Right lung (tissue), 10 donors: ENCODE results near the gene SOX8. TPM values are rescaled to one million over a fixed set of nuclear protein-coding genes. Genes with fewer than 3 reads are reported as not detected.
"Not testable (repeated sequence)": the region's sequence is repeated elsewhere in the genome, so short reads cannot be mapped to it uniquely, and the experiment has no call there.

Experiments used
- DNase-seq, 2 donors: peaks; one replicate each; pipeline ENCODE4 v3.0.0-alpha.2; 2013
- long read RNA-seq, 8 donors: transcript quantifications; one replicate each; lab custom pipeline, GENCODE V29; 2026
- polyA plus RNA-seq, 5 donors: library from polyadenylated mRNA; unstranded; fragments of 120-200 nt; gene quantifications; one replicate each; pipeline versions ENCODE4 v1.2.1 to v1.2.3, GENCODE V29; 2013; ENCODE audit warnings: inconsistent platforms in 1 of 5, low replicate concordance in 1 of 5; ENCODE audit not compliant: insufficient read length in 5 of 5, insufficient read depth in 1 of 5

The SOX8 gene
- polyA plus RNA-seq: 1 to 10 TPM; 1.9 to 6.5 (median 2.8) TPM
- long read RNA-seq, donor 1: 0 reads
- long read RNA-seq, donor 2: 0 reads
- long read RNA-seq, donor 3, partial matches to known transcripts: 0 of 1 reads
- long read RNA-seq, donor 3, other reads (novel, unspliced or antisense): 0 of 1 reads
- long read RNA-seq, donor 4, partial matches to known transcripts: 0 of 2 reads
- long read RNA-seq, donor 4, other reads (novel, unspliced or antisense): 0 of 2 reads
- long read RNA-seq, donor 5: 0 reads
- long read RNA-seq, donor 6, full-length matches to known transcripts: 1 of 1 reads
- long read RNA-seq, donor 6, partial matches to known transcripts: 0 of 1 reads
- long read RNA-seq, donor 6, other reads (novel, unspliced or antisense): 0 of 1 reads
- long read RNA-seq, donor 7, full-length matches to known transcripts: 1 of 1 reads
- long read RNA-seq, donor 7, partial matches to known transcripts: 0 of 1 reads
- long read RNA-seq, donor 7, other reads (novel, unspliced or antisense): 0 of 1 reads
- long read RNA-seq, donor 8: 0 reads

DNA sequence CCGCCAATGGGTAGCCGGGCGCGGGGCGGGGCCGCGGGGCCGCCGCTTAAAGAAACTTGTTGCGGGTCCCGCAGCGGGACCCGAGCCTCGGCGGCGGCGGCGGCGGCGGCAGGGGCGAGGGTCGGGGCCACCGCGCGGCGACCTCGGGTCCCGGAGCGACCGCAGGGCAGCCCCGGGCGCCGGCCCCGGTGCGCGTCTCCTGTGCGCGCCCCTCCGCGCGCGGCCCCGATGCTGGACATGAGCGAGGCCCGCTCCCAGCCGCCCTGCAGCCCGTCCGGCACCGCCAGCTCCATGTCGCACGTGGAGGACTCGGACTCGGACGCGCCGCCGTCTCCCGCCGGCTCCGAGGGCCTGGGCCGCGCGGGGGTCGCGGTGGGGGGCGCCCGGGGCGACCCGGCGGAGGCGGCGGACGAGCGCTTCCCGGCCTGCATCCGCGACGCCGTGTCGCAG is at the start of gene SOX8:
Gene SOX8 (plus strand): TSS at position 76 of the 450 bp plus-strand sequence. CDS start 153 bp downstream, at position 229.
- DNase-seq: no peak

DNA sequence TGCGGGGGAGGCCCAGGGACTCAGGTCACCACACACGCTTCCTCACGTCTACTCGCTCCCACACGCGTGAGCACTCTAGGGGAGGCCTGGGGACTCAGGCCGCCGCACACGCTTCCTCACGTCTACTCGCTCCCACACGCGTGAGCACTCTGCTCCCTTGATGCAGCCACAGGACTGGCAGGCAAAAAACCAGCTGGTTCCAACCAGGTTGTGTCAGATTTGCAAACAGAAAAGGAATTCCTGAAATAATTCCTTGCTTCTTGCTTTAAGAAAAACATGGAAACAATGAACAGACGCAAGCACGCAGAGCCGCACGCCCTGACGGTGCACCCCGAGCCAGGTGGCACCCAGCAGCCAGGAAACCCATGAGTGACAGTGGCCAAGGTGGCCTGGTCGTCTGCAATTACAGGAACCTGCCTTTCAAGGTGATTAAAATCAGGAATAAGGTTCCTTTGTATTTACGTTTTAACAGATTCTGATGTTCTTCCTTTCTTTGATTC is 48.7 kb upstream of the SOX8 start:
- DNase-seq: no peak

DNA sequence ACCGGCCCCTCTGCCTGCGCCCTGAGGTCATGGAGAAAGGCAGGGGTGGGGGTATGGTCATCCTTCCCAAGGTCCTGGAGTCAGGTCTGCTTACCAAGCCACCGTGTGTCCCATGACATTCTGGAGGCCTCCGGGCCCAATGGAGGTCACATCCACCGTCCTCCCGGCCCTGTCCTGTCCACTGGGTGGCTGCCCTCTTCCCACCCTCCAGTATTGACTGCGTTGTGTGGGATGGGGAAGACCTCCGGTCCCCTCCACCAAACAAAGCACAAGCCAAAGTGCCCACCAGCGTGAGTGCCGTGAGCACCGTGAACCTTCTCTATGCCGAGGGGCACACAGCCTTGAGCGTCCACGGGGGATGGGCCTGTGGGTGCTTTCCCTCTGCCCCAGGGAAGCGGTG is 48.0 kb upstream of the SOX8 start:
- DNase-seq: no peak

DNA sequence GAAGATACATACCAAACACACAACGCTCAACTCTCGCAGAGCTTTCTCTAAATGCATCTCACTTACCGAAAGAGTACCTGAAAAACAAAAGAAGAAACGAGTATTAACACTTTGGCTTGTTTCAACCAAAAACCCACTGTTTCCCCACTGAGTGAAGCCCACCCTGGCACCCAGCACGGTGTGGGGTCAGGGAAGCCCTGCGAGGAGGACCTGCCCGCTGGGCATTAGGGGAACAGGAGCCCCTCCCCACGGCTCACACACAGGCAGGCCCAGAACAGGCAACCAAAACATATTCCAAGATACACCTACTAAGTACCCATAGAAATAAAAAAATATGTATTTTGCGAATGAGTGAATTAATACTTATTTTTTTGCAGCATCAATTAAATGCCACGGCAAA is 47.4 kb upstream of the SOX8 start:
- no peak for DNase-seq

DNA sequence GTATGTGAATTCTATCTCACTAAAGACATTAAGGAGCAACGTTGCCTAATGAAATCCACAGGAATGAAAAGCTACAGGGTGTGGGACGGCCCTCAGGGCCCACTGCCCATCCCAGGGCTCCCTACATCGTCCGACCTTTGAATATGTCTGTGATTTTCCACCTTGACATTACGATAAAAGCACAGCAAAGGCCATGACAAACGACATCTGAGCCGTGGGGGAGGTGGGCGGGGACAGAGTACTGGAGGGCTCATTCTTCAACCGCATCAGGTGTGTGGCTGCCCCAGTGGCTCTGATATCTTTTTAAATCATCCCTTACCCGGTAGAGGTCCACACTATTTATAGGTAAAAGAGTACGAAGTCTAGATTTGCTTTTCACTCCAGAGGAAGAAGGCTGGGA is 45.9 kb upstream of the SOX8 start:
- DNase-seq: no peak

DNA sequence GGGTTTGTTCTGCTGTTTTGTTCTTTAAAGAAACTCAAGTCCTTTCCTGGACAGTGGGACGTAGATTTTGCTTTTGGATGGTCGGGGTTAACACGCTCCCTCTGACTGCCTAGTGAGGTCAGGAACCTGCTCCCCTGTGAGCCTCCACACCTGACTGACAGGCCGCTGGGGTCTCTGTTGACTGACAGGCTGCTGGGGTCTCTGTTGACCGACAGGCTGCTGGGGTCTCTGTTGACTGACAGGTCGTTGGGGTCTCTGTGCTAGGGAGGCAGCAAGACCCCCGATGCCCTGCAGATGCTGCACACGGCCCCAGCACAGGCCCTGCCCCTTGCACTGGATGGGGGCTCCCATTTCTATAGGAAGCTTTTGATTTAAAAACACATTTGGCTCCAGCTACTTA is 44.3 kb upstream of the SOX8 start:
- DNase-seq: no peak

DNA sequence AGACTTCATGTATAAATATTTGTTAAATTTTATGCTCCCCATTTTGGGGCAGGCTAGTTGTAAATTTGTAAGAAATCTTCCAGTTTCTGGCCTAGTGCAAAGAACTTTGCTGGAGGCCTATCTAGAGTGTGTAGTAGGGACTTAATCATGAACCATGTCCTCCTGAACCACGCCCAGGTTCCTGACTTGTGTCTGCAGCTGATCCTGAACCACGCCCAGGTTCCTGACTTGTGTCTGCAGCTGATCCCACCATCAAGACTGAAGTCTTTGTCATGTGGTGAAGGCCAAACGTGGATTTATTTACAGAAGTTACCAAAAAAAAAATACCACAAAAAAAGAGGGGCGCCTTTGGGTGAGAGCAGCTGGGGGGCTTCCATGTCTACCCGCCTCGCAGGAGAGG is 43.8 kb upstream of the SOX8 start:
- DNase-seq: no peak

DNA sequence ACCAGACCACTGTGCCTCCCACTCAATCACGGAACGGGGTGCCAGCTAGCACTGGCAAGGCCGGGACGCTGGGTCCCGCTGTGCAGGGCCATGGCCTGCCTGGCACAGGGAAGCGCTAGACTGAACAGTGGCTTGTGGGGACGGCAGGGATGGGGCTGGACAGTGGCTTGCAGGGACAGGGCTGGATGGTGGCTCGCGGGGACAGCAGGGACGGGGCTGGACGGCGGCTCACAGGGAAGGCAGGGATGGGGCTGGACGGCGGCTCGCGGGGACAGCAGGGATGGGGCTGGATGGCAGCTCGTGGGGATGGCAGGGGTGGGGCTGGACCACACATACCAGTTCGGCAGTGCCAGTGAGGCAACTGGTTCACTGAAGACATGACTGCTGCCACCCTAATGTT is 43.4 kb upstream of the SOX8 start:
- DNase-seq: no peak

DNA sequence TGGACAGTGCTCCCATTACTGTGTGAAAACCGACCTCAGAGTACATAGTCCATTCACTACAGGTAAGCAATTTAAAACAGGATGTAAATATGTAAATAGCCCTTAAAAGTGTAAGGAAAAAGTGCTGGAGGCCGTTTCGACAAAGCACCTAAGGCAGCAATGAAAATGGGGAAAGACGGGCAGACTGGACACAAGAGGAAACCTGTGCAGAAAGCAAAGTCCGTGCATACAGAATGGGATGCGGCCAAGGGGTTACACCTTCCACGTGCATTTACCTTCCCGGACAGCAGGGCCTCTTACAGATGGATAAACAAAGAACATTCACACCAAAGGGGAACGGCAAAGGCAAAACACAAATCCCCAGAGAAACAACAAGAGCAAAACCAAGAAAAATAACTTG is 42.8 kb upstream of the SOX8 start:
- DNase-seq: no peak

DNA sequence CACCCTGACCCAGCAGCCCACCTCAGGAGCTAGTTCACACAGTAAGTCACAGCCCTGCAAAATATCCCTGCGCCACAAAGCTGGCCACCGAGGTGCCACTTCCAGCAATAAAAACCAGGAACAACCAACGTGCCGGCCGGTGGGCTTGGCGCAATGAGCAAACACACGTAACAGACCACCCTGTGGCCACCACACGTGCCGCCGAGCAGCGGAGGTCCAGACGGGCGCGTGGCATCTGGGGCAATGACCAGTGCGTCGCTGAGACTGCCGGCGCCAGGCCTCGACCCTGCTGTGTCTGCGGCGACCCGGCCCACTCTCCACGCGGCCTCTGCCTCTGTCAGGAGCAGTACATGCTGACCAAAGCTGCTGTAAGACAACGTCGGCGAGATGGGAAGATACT is 42.3 kb upstream of the SOX8 start:
- no peak for DNase-seq

DNA sequence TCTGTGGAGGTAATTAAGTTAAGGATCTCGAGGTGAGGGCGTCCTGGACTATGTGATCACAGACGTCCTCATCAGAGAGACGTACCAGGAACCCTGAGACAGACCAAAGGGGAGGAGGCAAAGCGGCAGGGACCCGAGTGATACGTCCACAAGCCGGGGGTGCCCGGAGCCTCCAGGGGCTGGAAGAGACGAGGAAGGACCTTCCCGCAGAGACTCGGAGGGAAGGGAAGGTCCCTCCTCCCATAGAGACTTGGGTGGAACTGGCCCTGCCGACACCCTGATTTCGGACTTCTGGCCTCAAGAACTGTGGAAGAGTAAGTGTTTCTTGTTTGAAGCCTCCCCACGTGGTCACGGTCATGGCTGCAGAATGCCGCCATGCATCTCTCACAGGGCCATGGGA is 41.6 kb upstream of the SOX8 start:
- DNase-seq: no peak

DNA sequence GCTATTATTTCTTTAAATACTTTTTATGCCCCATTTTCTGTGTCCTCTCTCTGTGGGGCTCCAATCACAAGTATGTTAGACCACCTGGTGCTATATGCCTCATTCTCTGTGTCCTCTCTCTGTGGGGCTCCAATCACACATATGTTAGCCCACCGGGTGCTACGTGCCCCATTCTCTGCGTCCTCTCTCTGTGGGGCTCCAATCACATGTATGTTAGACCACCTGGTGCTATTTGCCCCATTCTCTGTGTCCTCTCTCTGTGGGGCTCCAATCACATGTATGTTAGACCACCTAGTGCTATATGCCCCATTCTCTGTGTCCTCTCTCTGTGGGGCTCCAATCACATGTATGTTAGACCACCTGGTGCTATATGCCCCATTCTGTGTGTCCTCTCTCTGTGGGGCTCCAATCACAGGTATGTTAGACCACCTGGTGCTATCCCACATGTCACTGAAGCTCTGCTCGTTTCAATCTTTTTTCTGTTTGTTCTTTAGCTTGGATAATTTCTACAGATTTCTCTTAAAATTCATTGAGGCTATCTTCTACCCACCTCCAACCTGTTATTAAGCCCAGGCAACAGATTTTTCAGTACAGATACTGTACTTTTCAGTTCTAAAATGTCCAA is 39.0 kb upstream of the SOX8 start:
- no peak for DNase-seq

DNA sequence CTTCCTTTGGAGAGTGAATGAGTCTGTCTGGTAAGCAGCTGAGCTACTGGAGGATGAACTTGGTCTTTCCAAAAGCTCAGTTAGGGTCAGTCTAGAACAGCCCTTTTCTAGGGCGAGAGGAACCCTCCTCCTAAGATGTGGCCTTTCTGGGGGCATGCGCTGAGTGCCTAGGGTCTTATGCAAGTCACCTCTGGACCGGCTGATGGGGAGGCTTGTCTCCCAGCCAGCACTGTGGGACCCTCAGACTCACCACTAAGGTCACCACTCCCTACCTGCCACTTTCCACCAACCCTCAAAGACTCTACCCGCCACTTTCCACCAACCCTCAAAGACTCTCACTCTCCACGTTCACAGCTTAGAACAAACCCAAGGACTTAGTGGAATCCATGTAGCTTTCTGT is 37.6 kb upstream of the SOX8 start:
- no peak for DNase-seq

DNA sequence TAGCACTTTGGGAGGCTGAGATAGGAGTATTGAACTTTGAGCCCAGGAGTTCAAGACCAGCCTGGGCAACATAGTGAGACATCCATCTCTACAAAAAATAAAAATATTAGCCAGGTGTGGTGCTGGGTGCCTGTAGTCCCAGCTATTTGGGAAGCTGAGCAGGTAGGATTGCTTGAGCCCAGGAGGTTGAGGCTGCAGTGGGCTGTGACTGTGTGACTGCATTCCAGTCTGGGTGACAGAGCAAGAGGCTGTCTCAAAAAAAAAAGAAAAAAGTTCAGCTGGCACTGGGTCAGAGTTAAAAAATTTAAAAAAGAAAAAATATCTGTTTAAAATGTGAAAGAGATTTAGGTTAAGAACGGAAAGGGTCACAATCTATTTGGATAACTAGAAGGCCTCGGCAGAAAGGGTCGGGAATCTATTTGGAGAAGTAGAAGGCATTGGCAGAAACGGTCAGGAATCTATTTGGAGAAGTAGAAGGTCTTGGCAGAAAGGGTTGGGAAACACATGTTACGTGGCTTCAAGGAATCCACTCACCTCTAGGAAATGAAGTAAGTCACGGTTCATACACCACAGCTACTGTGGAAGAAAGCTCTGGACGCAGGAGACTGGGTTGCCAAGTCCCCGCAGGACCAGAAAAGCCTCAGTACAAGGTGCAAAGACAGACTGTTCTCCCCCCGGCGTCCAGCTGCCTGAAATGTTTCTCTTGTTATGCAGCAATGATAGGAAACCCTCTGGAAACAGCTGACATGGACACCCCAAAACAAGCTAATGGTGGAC is 36.1 kb upstream of the SOX8 start:
- DNase-seq: no peak

DNA sequence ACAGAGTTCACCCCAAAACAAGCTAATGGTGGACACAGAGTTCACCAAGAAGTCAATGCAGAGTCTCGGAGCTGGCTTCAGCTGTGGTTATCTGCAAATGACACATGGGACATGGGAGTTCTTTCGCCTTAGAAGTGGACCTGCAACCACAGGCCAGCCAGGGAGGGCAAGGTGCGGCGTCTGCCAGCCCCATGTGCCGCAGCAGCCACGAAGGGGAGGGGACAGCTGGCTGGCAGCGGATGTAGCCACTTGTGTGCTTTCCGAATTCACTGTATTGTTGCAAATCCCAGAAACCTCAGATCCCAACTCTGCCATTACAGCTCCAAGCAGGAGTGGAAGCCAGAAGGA is 35.5 kb upstream of the SOX8 start:
- DNase-seq: no peak

DNA sequence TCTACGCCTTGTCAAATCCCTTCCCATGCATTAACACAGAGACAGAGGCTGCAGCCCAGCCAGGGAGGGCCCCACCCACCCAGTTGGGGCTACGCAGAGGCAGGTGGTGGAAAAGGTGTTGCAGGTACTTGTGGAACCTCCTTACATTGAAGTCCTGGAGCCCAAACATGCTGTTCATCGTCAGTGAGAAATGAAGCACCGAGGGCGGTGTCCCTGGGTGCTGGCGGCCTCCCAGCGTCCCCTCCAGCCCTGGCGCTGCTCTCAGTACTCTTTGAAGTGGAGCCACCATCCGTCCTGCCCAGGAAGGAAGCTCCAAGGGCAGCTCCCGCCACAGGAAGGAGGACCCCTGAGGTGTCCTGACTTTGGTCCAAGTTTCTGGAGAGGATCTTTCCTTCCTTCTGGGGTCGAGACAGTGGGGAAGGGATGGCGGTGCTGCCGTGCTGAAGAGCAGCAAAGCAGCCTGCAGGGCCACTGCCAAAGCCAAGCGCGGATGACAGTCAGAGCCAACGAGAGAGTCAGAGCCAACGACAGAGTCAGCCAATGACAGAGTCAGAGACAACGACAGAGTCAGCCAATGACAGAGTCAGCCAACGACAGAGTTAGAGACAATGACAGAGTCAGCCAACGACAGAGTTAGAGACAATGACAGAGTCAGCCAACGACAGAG is 34.2 kb upstream of the SOX8 start:
- DNase-seq: no peak

DNA sequence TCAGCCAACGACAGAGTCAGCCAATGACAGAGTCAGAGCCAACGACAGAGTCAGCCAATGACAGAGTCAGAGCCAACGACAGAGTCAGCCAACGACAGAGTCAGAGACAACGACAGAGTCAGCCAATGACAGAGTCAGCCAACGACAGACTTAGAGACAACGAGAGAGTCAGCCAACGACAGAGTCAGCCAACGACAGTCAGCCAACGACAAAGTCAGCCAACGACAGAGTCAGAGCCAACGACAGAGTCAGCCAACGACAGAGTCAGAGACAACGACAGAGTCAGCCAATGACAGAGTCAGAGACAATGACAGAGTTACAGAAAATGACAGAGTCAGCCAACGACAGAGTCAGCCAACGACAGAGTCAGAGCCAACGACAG is 33.7 kb upstream of the SOX8 start:
- not testable (repeated sequence) for DNase-seq

DNA sequence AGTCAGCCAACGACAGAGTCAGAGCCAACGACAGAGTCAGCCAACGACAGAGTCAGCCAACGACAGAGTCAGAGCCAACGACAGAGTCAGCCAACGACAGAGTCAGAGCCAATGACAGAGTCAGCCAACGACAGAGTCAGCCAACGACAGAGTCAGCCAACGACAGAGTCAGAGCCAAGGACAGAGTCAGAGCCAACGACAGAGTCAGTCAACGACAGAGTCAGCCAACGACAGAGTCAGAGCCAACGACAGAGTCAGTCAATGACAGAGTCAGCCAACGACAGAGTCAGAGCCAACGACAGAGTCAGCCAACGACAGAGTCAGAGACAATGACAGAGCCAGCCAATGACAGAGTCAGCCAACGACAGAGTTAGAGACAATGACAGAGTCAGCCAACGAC is 32.8 kb upstream of the SOX8 start:
- DNase-seq: not testable (repeated sequence)

DNA sequence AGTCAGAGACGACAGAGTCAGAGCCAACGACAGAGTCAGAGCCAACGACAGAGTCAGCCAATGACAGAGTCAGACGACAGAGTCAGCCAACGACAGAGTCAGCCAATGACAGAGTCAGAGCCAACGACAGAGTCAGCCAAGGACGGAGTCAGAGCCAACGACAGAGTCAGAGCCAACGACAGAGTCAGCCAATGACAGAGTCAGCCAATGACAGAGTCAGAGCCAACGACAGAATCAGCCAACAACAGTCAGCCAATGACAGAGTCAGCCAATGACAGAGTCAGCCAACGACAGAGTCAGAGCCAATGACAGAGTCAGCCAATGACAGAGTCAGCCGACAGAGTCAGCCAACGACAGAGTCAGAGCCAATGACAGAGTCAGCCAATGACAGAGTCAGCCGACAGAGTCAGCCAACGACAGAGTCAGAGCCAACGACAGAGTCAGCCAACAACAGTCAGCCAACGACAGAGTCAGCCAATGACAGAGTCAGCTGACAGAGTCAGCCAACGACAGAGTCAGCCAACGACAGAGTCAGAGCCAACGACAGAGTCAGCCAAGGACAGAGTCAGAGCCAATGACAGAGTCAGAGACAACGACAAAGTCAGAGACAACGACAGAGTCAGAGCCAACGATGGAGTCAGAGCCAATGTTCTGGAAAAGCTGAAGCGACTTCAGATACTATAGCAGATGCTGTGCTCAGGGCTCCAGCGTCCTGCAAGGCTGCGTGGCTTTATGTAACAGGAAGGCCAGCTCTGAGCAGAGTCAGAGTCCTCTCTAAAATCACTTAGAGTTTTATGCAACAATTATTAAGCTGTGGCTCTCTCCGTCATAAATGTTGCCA is 30.6 kb upstream of the SOX8 start:
- DNase-seq: not testable (repeated sequence)

DNA sequence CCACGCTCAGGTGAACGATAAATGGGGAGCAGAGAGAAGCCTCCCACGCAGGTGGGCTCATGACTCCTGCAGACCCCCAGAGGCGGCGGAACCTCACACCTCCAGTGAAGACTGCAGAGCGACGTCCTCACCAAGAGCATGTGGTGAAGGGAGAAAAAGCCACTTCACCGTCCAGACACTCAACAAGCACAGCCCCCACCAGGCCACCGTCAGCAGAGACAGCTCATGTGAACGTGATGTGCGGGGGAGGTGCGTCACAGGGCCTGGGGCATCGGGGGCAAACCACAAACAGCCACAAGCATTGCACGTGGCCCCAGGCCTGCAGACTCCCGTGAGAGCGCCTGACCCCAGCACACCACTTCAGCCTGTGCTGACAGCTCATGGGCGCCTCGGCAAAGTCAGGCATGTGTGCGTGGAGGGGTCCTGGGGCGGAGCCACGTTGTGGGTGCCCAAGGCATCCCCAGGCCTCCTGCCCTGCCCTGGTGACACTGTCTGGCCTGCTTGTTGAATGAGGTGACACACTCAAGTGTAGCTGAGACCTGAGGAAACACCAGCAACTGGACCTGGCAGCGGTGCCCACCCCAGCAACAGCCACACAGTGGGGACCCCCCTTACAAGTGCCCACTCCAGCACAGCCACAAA is 29.8 kb upstream of the SOX8 start:
- DNase-seq: no peak
